PC-9 (cell line): Measurements from ENCODE around the gene AHDC1.

Source experiments
- EZH2 ChIP-seq: fragments of 200-600 bp; sonication (generic); IDR thresholded peaks from 2 replicates; pipeline ENCODE4 v1.8.0; 2017; ENCODE audit warnings: antibody characterized with exemption, low read depth
- TF ChIP-seq, protein P1 (sequence below): fragments of 200-600 bp; sonication (generic); conservative IDR thresholded peaks from 2 replicates; pipeline ENCODE4 v1.6.1; 2017; ENCODE audit warnings: mixed run types, antibody characterized with exemption, mild to moderate bottlenecking, moderate library complexity

DNA sequence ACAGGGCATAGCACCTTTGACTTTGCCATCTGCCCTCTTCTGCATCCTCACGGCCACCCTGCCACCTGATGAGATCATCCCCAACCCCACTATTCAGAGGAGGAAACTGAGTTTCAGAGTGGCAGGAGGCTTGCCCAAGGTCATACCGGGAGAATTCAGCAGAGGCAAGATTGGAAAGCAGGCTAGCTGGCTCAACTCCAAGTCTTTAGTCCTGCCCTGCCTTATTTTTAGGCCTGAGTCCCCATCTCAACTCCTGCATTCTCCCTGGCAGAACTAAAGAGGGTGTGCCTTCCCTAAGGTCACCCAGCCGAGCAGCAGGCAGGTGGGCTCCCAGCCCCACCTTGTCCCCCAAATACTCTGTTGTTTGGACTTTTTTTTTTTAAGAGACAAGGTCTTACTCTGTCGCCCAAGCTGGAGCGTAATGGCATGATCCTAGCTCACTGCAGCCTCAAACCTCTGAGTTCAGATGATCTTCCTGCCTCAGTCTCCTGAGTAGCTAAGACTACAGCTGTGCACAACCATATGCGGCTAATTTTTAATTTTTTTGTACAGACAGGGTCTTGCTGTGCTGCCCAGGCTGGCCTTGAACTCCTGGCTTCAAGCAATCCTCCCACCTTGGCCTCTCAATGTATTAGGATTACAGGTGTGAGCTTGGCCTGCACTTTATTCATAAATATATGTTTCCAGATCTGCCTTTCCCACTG is 44.8 kb upstream of the AHDC1 start:
- TF ChIP-seq, protein P1, sequence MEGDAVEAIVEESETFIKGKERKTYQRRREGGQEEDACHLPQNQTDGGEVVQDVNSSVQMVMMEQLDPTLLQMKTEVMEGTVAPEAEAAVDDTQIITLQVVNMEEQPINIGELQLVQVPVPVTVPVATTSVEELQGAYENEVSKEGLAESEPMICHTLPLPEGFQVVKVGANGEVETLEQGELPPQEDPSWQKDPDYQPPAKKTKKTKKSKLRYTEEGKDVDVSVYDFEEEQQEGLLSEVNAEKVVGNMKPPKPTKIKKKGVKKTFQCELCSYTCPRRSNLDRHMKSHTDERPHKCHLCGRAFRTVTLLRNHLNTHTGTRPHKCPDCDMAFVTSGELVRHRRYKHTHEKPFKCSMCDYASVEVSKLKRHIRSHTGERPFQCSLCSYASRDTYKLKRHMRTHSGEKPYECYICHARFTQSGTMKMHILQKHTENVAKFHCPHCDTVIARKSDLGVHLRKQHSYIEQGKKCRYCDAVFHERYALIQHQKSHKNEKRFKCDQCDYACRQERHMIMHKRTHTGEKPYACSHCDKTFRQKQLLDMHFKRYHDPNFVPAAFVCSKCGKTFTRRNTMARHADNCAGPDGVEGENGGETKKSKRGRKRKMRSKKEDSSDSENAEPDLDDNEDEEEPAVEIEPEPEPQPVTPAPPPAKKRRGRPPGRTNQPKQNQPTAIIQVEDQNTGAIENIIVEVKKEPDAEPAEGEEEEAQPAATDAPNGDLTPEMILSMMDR, result no peak
- TF ChIP-seq EZH2, result no peak
